Left renal cortex interstitium (tissue), 4 donors: ENCODE results near the gene GHR. TPM values are rescaled to one million over a fixed set of nuclear protein-coding genes. Genes with fewer than 3 reads are reported as not detected.

Experiments used
- DNase-seq, 4 donors: peaks; one replicate each; pipeline ENCODE4 v3.0.0-alpha.2; 2013; ENCODE audit warnings: low read depth in 4 of 4, low spot score in 2 of 4, missing footprints in 1 of 4
- polyA plus RNA-seq, 4 donors: library from polyadenylated mRNA; unstranded; fragments of 120-200 nt; gene quantifications; one replicate each; pipeline ENCODE4 v1.2.1, GENCODE V29; 2013; ENCODE audit not compliant: insufficient read length in 4 of 4

The GHR gene
- polyA plus RNA-seq, 4 donors: 17.3 to 24.2 (median 22.1) TPM

GRCh38 chr5:42461033-42461432 is 37.8 kb downstream of the GHR start:
- no peak for DNase-seq

GRCh38 chr5:42461507-42461906 is 38.3 kb downstream of the GHR start:
- DNase-seq: no peak

GRCh38 chr5:42462083-42462482 is 38.8 kb downstream of the GHR start:
- no peak for DNase-seq

- DNase-seq: no peak
Measured at GRCh38 chr5:42467572-42467971, 44.3 kb downstream of the GHR start.

GRCh38 chr5:42467981-42468524 is 44.8 kb downstream of the GHR start:
- DNase-seq: no peak

GRCh38 chr5:42483472-42484154 is 60.4 kb downstream of the GHR start:
- DNase-seq: no peak

GRCh38 chr5:42487077-42487476 is 63.8 kb downstream of the GHR start:
- no peak for DNase-seq

GRCh38 chr5:42487821-42488220 is 64.6 kb downstream of the GHR start:
- no peak for DNase-seq

- DNase-seq: no peak
Measured at GRCh38 chr5:42490831-42491230, 67.6 kb downstream of the GHR start.

GRCh38 chr5:42491699-42492098 is 68.5 kb downstream of the GHR start:
- no peak for DNase-seq

- DNase-seq: no peak
Measured at GRCh38 chr5:42492974-42493373, 69.7 kb downstream of the GHR start.

- DNase-seq: no peak
Measured at GRCh38 chr5:42494414-42494813, 71.2 kb downstream of the GHR start.

- no peak for DNase-seq
Measured at GRCh38 chr5:42495914-42496313, 72.7 kb downstream of the GHR start.

- no peak for DNase-seq
Measured at GRCh38 chr5:42496397-42497156, 73.3 kb downstream of the GHR start.

- DNase-seq: no peak
Measured at GRCh38 chr5:42498000-42498399, 74.8 kb downstream of the GHR start.

- DNase-seq: no peak
Measured at GRCh38 chr5:42499016-42499415, 75.8 kb downstream of the GHR start.

GRCh38 chr5:42500003-42500599 is 76.9 kb downstream of the GHR start:
- no peak for DNase-seq

GRCh38 chr5:42502613-42503470 is 79.6 kb downstream of the GHR start:
- DNase-seq: no peak

GRCh38 chr5:42506662-42507061 is 83.4 kb downstream of the GHR start:
- no peak for DNase-seq

GRCh38 chr5:42507451-42508097 is 84.3 kb downstream of the GHR start:
- DNase-seq: no peak
